ENCODE measurements around the gene WLS.
"Not testable (repeated sequence)": the region's sequence is repeated elsewhere in the genome, so short reads cannot be mapped to it uniquely, and the experiment has no call there.

Gene WLS

DNA sequence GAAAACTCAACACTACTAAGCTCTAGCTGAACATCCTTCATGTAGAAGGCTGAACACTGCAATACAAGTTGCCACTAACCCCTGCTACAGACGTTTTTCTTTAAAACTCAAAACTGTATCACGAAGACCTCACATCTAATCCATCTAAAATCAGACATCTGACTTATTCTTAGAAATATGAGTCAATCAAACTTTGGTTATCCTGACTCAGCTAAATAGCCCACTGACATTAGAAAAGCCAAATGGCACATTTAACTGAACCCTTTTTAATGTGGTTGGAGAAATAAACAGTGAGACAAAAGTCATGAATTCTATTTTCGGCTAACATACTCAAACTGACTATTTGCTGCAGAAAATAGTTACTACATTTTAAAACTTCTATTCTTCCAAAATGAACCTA is 35.6 kb downstream of the WLS start:
- no peaks in the 10 kb centered on the region for H3K9me3 Mint-ChIP-seq
- ATAC-seq (no peak), DNase-seq (ENCODE audit: low spot score in 2 of 2) (no peak)
- no peaks in the 10 kb centered on the region for H3K36me3 Mint-ChIP-seq
- H3K27ac Mint-ChIP-seq = no peak overlapping the region
- H3K4me3 Mint-ChIP-seq = no peak overlapping the region
- no peaks in the 10 kb centered on the region for H3K4me1 Mint-ChIP-seq

DNA sequence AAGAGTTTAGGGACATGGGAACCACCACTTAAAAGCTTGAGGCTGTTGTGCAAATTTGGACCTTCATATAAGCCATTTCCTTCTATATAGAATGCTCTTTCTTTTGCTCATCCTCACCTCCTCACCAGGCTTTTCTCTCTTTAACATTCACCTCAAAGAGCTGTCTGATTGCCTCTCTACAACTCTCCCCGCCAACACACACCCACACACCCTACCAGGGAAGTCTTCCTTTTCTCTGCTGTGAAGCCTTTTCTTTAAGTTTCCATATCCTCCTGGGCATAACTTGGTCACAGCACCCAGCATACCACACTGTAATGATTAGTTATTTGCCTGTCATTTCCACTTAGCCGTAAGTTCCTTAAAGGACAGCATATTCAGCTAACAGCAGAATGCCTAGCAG is 40.6 kb downstream of the WLS start:
- no peak overlapping the region for H3K27ac Mint-ChIP-seq
- H3K4me3 Mint-ChIP-seq = no peak overlapping the region
- no peaks in the 10 kb centered on the region for H3K9me3 Mint-ChIP-seq
- H3K36me3 Mint-ChIP-seq = no peaks in the 10 kb centered on the region
- ATAC-seq (no peak), DNase-seq (ENCODE audit: low spot score in 2 of 2) (no peak)
- H3K4me1 Mint-ChIP-seq = no peaks in the 10 kb centered on the region

DNA sequence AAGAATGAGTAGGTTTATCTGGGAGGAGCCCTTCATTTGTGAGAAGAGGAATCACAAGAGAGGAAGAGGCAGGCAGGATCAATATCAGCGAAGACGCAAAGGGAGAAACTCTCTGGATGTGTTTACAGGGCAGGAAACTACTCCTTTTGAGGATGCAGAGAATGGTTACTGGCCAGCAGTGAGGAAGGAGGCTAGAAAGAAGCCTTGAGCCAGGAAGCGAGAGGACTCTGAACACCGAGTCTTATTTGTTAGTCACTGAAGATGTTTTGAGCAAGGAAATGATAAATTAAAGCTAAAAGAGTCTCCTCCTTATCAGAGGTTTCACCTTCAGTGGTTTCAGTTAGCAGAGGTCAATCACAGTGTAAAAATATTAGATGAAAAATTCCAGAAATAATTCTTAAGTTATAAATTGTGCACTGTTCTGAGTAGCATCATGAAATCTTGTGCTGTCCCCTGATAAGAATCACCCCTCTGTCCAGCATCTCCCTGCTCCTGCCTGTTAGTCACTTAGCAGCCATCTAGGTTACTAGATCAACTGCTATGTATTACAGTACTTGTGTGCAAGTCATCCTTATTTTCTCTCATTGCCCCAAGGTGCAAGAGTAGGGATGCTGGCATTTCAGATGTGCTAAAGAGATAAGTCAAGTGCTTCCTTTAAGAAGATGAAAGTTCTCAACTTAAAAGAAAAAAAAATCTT is 43.5 kb downstream of the WLS start:
- DNase-seq (ENCODE audit: low spot score in 2 of 2) (no peak), ATAC-seq (no peak)
- H3K4me1 Mint-ChIP-seq = no peaks in the 10 kb centered on the region
- H3K4me3 Mint-ChIP-seq = no peak overlapping the region
- H3K27ac Mint-ChIP-seq = no peak overlapping the region
- H3K9me3 Mint-ChIP-seq = no peaks in the 10 kb centered on the region
- no peaks in the 10 kb centered on the region for H3K36me3 Mint-ChIP-seq

DNA sequence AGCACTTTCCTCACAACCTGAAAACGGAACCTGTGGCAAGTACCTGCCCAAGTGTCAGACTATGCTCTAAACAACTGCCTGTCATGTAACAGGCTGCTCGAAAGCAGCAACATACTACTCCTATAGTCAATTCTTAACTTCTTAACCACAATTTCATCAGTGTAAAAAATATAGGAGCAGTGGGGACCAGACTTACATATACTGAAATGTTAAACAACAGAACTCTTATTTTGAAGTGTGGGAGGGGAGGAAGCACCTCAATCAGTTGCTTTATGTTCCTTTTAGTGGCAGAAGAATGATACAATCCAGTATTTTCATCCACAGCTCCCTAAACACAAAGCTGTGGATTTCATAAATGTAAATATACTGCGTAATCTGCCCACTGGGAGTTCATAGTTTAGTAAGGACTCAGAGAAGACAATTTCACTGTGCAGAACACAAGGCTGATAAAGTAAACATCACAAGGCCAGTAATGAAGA is 44.2 kb downstream of the WLS start:
- H3K4me1 Mint-ChIP-seq = no peaks in the 10 kb centered on the region
- H3K36me3 Mint-ChIP-seq = no peaks in the 10 kb centered on the region
- DNase-seq (ENCODE audit: low spot score in 2 of 2) (no peak), ATAC-seq (no peak)
- H3K9me3 Mint-ChIP-seq = no peaks in the 10 kb centered on the region
- no peak overlapping the region for H3K4me3 Mint-ChIP-seq
- no peak overlapping the region for H3K27ac Mint-ChIP-seq

DNA sequence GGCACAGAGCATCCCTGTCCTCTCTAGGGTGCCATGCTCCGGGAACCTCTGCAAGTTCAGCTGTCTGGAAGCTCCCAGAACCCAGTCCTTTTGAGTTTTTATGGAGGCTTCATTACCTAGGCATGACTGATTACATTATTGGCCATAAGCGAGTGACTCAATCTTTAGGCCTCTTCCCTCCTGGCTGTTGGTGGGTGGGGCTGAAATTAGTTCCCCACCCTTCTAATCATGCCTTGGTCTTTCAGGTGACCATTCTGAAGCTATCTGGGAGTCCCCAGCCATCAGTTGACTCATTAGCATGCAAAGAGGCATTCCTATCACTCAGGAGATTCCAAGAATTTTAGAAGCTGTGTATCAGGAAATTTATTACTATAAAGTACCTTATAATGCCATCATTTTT is 46.6 kb downstream of the WLS start:
- no peak for ATAC-seq
- Mint-ChIP-seq H3K4me3 (no peak overlapping the region), H3K27ac (no peak overlapping the region), H3K9me3 (no peaks in the 10 kb centered on the region), H3K36me3 (no peaks in the 10 kb centered on the region), H3K4me1 (no peaks in the 10 kb centered on the region)
- DNase-seq (ENCODE audit: low spot score in 2 of 2) = no peak

DNA sequence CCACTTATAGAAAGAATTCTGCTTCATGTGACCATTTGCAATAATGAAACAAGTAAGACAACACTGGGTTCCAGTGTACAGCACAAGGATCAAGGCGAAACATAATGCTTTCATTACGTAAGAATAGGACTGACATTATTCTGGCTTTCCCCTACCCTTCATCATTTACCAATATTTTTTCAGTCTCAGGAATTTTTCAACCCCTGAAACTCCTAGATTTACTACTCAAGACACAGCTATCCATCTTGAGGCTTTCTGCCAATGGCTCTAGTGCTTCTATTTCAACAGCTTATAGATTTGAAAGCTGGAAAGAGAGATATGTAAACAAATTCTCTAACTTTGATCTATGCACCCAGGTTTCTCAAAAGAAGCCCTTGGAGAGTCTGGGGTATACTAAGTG is 48.4 kb downstream of the WLS start:
- ATAC-seq (no peak), DNase-seq (ENCODE audit: low spot score in 2 of 2) (no peak)
- Mint-ChIP-seq H3K36me3 (no peaks in the 10 kb centered on the region), H3K4me3 (no peak overlapping the region), H3K9me3 (no peaks in the 10 kb centered on the region), H3K27ac (no peak overlapping the region), H3K4me1 (no peaks in the 10 kb centered on the region)

DNA sequence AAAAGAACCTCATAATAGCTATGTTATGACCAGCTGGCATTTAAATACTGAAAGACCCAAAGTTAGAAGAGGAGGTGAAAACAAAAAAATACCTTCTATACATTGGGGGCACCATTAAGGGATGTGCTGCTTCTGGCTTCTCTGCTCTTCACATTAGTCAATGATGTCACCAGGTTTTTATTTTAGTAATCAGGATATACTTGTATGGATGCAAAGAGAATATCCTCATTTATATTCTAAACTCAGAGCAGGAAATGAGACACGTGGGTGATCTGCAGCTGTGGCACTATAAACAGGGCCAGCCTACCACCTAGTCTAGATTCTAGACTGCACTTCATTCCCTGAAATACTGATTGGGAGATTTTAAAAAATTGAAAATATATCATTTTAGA is 51.2 kb downstream of the WLS start:
- Mint-ChIP-seq H3K9me3 (no peaks in the 10 kb centered on the region), H3K4me1 (no peaks in the 10 kb centered on the region), H3K4me3 (no peak overlapping the region), H3K36me3 (no peaks in the 10 kb centered on the region), H3K27ac (no peak overlapping the region)
- DNase-seq (ENCODE audit: low spot score in 2 of 2) (no peak), ATAC-seq (no peak)

DNA sequence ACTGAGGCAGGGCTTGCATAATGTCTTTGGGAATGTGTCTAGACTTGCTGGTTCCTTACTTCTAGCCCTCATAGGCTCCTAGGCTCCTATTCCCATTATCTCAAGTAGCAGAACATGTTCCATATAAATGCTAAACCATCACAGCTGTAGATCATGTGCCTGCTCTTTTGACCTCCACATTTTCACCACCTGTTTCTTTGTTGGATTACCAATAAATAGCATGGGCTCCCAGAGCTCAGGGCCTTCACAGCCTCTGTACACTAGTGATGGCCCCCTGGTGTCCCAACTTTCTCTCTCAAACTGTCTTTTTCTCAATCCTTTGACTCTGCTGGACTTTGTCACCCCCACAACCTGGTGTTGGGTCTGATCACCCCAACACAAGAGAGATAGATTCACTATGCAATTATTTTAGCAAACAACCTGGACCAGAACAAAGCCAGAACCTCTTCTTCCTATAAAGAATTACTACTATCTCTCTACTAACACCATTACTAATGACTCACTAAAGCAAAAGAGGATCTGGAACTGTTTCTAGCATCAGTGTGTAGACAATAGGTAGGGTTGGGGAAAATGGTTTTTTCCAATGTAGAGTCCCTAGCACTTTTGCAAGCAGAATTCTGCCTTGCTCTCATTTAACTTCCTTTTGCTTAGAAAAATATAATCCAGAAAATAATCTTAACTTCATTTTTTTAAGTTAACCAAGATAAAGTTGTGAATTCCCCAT is 51.7 kb downstream of the WLS start:
- no peak for DNase-seq (ENCODE audit: low spot score in 2 of 2)
- Mint-ChIP-seq H3K4me1 (no peaks in the 10 kb centered on the region), H3K9me3 (no peaks in the 10 kb centered on the region), H3K36me3 (no peaks in the 10 kb centered on the region), H3K4me3 (no peak overlapping the region), H3K27ac (no peak overlapping the region)
- no peak for ATAC-seq

DNA sequence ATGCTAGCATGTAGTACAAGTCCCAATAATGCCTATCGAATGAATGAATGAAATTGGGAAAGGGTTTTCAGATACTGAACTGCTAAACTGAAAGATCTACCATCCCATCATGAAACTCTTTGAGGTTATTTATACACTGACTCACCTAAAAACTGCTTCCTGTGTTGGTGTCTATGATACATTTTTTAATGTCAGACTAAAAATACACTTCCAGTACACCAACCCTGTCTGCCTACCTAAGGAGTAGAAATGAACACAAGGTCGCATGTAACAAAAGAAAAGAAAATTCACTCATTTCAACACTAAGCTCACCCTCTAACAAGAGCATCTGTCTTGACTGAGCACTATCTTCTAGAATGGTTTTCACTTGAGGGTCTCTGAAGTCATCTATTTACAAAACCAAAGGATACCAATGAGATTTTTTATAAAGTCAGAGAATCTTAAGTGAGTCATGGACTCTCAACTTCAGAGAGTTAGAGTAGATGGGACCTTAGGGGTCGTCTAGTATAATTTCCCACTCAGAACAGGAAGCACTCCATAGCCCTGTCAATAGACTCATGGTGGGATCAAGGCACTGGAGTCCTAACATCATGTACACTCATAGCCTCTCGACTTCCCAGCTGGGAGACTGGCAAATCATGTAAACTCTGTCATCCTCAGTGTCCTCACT is 53.4 kb downstream of the WLS start:
- H3K27ac Mint-ChIP-seq = no peak overlapping the region
- DNase-seq (ENCODE audit: low spot score in 2 of 2) (no peak), ATAC-seq (peak; percentile 39)
- H3K4me1 Mint-ChIP-seq = no peaks in the 10 kb centered on the region
- no peak overlapping the region for H3K4me3 Mint-ChIP-seq
- no peaks in the 10 kb centered on the region for H3K9me3 Mint-ChIP-seq
- H3K36me3 Mint-ChIP-seq = no peaks in the 10 kb centered on the region

DNA sequence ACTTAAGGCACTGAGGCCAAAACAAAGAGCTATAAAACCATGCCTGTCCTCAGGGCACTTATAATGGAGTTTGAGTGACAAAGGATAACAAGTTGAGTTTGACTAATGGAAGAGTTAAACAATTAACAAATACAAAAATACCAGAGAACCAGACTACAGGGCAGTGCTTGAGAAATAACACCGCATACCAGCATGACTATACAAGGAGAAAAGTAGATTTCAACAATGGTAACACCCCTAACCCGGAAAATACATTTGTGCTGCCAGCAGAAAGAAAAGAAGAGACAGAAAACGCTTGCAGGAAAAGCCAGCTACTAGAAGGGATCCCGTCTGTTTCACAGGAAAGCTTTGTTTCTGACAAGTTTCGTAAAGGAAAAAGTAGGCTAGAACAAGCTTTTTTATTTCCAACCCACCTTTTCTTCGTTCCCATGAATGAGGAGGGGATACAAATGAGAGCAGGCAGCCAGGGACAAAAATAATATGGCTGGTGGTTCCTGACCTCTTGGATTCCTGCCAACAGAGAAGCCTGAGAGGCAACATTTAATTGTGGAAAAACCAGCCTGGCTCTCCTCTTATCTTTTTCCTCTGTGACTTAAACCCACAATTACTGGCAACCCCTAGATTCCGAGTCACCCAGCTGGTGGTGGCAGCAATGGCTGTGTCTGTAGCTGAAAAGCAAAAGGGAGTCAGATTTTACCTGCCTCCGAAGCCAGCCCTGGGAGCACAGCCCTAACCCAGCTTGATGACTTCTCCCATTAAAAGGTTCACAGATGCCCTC is 56.5 kb downstream of the WLS start:
- Mint-ChIP-seq H3K36me3 (no peaks in the 10 kb centered on the region), H3K9me3 (peaks cover 5% of the 10 kb centered on the region), H3K27ac (no peak overlapping the region), H3K4me3 (no peak overlapping the region), H3K4me1 (no peaks in the 10 kb centered on the region)
- DNase-seq (ENCODE audit: low spot score in 2 of 2) = no peak
- no peak for ATAC-seq

DNA sequence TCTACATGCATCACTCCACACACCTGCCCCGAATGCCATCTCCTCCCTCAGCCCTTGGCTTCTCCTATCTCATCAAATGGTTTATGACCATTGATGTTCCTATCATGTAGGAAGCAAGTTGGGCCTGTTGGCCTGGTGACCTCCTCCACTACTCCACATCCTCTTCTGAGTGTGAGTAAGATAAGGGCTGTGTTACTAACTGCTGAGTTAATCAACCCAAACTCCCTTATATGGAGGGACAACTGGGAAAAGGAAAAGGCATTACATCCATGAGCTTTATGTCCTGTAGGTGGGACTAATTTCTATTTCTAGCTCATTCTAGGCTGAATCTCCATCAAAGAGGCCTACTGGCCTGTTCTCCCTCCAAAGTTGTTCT is 57.6 kb downstream of the WLS start:
- Mint-ChIP-seq H3K9me3 (peaks cover 5% of the 10 kb centered on the region), H3K4me1 (no peaks in the 10 kb centered on the region), H3K36me3 (no peaks in the 10 kb centered on the region), H3K4me3 (no peak overlapping the region), H3K27ac (no peak overlapping the region)
- no peak for ATAC-seq
- no peak for DNase-seq (ENCODE audit: low spot score in 2 of 2)

DNA sequence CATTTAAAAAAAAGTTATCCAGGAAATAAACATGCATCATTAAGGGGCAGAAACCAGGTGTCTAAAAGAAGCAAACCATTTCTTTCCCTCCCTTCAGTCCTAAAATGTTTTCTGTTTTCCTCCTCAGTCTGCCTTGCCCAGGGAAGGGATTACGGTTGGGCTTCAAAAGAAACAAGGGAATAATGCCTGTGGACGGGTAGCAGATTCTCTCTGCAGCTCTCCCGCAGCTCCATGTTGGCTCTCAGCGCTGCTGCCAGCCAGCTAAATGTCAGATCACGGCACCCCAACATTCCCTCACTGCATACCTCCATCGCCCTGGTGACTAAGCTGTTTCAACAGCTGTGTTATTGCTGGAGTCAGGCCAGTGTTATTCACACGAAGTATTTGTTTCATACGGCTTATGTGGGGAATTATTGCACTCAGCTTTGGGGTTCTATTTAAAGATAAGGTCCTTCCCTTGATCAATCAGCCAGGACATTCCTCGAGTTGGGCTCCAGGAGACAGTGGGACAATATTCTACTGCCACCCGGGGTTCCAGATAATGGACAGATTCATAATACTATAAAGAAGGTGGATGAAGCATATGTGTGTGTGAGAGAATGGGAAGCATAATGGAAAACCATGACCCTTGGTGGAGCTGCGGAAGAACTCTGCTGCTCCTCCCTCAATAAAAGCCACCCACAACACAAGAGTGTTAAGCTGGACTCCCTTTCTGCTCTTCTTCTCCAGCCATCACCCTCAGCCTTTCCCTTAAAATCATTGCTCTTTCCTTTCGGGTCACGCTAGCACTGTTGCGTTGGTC is 58.2 kb downstream of the WLS start:
- ATAC-seq = no peak
- Mint-ChIP-seq H3K36me3 (no peaks in the 10 kb centered on the region), H3K27ac (no peak overlapping the region), H3K4me3 (no peak overlapping the region), H3K9me3 (peaks cover 5% of the 10 kb centered on the region), H3K4me1 (no peaks in the 10 kb centered on the region)
- no peak for DNase-seq (ENCODE audit: low spot score in 2 of 2)

DNA sequence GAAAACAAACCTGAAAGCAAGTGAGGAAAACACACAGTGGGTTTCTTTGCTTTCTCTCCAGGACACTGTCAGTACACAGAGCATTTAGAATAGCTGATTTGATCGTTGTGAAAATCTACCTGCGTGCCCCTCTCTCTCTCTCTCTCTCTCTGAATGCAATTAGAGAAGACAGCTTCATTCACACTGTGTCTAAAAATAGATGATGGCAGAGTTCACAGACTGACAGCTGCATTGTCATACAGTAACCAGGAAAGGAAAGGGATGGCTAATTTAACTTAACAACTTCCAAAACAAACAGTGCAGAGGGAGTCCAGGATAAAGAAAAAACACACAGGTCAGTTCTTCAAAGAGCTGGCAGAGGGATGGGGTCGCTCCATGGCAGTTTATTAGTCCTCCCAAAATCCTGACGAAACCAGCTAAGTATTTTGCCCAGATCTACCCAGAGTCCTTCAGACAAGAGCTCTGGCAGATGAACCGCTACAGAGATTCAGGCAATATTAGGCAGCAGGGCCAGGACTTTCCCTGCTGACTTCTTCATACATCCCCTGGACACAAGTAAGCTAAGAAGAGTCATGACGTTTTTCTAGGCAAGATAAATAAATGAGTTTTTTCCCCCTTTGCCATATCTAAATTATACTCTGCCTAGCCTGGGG is 58.9 kb downstream of the WLS start:
- no peak for DNase-seq (ENCODE audit: low spot score in 2 of 2)

DNA sequence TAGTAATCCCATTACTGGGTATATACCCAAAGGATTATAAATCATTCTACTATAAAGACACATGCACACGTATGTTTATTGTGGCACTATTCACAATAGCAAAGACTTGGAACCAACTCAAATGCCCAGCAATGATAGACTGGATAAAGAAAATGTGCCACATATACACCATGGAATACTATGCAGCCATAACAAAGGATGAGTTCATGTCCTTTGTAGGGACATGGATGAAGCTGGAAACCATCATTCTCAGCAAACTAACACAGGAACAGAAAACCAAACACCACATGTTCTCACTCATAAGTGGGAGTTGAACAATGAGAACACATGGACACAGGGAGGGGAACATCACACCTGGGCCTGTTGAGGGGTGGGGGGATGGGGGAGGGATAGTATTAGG is 60.5 kb downstream of the WLS start:
- not testable (repeated sequence) for H3K9me3 Mint-ChIP-seq; H3K4me1 Mint-ChIP-seq; H3K27ac Mint-ChIP-seq; ATAC-seq; H3K4me3 Mint-ChIP-seq; DNase-seq (ENCODE audit: low spot score in 2 of 2); H3K36me3 Mint-ChIP-seq

More for the DNA sequence above, 58.9 kb downstream of the WLS start:
- Mint-ChIP-seq H3K36me3 (no peaks in the 10 kb centered on the region), H3K4me1 (no peaks in the 10 kb centered on the region), H3K4me3 (no peak overlapping the region), H3K27ac (no peak overlapping the region), H3K9me3 (peaks cover 5% of the 10 kb centered on the region)
- ATAC-seq = no peak
